D721Med (cell line): Measurements from ENCODE around the gene GJB3.
"Not testable (repeated sequence)": the region's sequence is repeated elsewhere in the genome, so short reads cannot be mapped to it uniquely, and the experiment has no call there.

Experiments used
- DNase-seq: peaks from one replicate; pipeline ENCODE4 v3.0.0; 2011; ENCODE audit warnings: low spot score; ENCODE audit not compliant: insufficient read length
- FAIRE-seq: peaks from 2 replicates; lab custom pipeline; 2011; peaks lifted over from hg19 to GRCh38; lab: Jason Lieb, UNC
- TF ChIP-seq, protein P1 (sequence below): IDR thresholded peaks from 2 replicates; pipeline ENCODE4 v1.5.1; 2012; ENCODE audit warnings: mild to moderate bottlenecking, control low read depth; ENCODE audit not compliant: insufficient read depth; ENCODE audit errors: missing control alignments

The GJB3 gene

GRCh38 chr1:34816332-34816731 lies 35.3 kb downstream of the GJB3 start:
- DNase-seq (no peak), FAIRE-seq (no peak)
- TF ChIP-seq, protein P1, sequence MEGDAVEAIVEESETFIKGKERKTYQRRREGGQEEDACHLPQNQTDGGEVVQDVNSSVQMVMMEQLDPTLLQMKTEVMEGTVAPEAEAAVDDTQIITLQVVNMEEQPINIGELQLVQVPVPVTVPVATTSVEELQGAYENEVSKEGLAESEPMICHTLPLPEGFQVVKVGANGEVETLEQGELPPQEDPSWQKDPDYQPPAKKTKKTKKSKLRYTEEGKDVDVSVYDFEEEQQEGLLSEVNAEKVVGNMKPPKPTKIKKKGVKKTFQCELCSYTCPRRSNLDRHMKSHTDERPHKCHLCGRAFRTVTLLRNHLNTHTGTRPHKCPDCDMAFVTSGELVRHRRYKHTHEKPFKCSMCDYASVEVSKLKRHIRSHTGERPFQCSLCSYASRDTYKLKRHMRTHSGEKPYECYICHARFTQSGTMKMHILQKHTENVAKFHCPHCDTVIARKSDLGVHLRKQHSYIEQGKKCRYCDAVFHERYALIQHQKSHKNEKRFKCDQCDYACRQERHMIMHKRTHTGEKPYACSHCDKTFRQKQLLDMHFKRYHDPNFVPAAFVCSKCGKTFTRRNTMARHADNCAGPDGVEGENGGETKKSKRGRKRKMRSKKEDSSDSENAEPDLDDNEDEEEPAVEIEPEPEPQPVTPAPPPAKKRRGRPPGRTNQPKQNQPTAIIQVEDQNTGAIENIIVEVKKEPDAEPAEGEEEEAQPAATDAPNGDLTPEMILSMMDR: no peak

DNA sequence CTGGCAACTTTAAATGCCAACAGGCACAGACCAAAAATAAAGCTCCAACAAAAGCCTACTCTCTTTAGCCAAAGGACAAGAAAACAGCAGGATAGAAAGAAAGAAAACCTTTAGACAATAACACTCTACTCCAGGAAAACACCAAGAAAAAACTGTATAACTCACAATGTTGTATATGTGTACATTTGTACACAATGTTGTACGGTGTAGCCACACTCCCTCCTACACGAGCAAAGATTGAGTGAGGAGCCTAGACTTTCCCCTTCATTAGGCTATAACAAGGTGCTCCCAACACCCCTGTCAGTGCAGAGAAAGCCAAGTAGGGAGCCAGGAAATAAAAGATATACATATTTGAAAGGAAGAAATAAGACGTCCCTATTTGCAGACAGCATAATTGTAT lies 35.8 kb downstream of the GJB3 start:
- FAIRE-seq (no peak), DNase-seq (no peak)
- TF ChIP-seq, protein P1: no peak

DNA sequence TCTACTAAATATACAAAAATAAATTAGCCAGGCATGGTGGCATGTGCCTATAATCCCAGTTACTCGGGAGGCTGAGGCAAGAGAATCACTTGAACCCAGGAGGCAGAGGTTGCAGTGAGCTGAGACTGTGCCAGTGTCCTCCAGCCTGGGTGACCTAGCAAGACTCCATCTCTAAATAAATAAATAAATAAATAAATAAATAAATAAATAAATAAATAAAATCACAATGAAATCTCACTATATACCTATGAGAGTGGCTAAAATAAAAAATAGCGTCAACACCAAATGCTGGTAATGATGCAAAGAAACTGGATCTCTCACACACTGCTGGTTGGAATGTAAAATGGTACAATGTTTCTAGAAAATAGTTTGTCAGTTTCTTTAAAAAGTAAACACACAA lies 37.8 kb downstream of the GJB3 start:
- not testable (repeated sequence) for DNase-seq, FAIRE-seq

DNA sequence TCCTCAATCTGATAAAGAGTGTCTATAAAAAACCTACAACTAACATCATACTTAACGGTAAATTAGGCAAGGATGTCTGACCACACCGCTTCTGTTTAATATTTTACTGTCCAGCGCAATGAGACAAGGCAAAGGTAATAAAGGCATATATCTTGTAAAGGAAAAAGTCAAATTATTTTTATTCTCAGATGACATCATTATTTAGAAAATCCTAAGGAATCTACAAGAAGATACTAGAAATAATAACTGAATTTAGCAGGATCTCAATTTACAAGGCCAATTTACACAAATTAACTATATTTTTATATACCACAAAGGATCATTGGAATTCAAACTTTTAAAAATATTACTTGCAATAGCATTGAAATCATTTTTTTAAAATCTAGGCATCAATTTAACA lies 41.2 kb downstream of the GJB3 start:
- TF ChIP-seq, protein P1: no peak
- DNase-seq: no peak
- no peak for FAIRE-seq

- FAIRE-seq: no peak
- no peak for DNase-seq
- TF ChIP-seq, protein P1: no peak
These were observed 43.9 kb downstream of the GJB3 start for GRCh38 chr1:34824817-34825454.

GRCh38 chr1:34825455-34826091 lies 44.6 kb downstream of the GJB3 start:
- TF ChIP-seq, protein P1: no peak
- DNase-seq: no peak
- FAIRE-seq: no peak

DNA sequence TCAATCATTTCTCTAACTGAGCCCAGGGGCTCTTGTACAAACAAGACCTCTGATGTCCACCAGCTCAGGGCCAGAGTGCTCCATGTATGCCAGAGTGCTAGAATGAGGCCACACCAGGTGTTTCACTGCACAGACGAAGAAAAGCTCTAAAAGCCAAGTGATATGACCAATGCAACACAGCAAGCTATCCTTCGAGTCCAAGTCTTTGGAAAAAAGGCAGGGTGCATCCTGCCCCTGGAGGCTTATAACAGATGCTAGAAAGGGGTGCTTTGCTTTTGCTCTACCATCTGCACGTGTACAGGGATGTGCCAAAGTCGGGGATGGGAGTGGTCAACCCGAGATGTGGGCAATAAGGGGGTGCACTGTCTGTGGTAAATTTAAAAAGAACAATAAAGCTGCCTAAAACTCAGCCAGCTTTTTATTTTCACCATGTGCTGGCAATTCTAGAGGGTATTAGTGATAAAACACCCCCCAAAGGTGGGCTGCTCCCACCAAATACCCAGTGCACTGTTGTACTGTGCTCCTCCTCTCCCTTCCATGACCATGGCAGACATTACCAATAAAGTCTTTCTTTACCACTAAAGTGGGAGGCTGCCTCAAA lies 46.4 kb downstream of the GJB3 start:
- TF ChIP-seq, protein P1: no peak
- no peak for DNase-seq
- no peak for FAIRE-seq
